Chondrocyte (in vitro differentiated cells): ENCODE data around the gene ZNF254. TPM values are rescaled to one million over a fixed set of nuclear protein-coding genes. Genes with fewer than 3 reads are reported as not detected.

Source experiments
- DNase-seq: peaks from one replicate; pipeline ENCODE4 v3.0.0; 2021; ENCODE audit warnings: mixed read lengths, low spot score
- H3K27ac Mint-ChIP-seq: one replicate; pipeline ENCODE4 v1.8.0; 2021; ENCODE audit warnings: mild to moderate bottlenecking, moderate library complexity, mixed read lengths; ENCODE audit not compliant: unreplicated experiment
- H3K27me3 Mint-ChIP-seq: 2 replicates; pipeline ENCODE4 v1.8.0; 2021; ENCODE audit warnings: low read depth, mixed read lengths
- H3K36me3 Mint-ChIP-seq: 2 replicates; pipeline ENCODE4 v1.8.0; 2021; ENCODE audit warnings: low read depth, mixed read lengths
- H3K4me1 Mint-ChIP-seq: 2 replicates; pipeline ENCODE4 v1.8.0; 2021; ENCODE audit warnings: low read depth, mild to moderate bottlenecking, mixed read lengths
- H3K4me3 Mint-ChIP-seq: one replicate; pipeline ENCODE4 v1.8.0; 2021; ENCODE audit warnings: mild to moderate bottlenecking, moderate library complexity, mixed read lengths; ENCODE audit not compliant: unreplicated experiment
- H3K9me3 Mint-ChIP-seq: 2 replicates; pipeline ENCODE4 v1.8.0; 2021; ENCODE audit warnings: low read depth, mixed read lengths
- total RNA-seq: library from RNA; stranded (reverse); gene quantifications from 3 replicates; pipeline ENCODE4 v1.2.1, GENCODE V29; 2021
- TF ChIP-seq, protein P1 (sequence below): fragments of 200-600 bp; sonication (generic); IDR thresholded peaks from 2 replicates; pipeline ENCODE4 v1.5.0; 2021; ENCODE audit warnings: antibody characterized with exemption, mild to moderate bottlenecking, moderate library complexity

Gene ZNF254
- total RNA-seq, 1 donor from 2014 or later = 13.1 TPM

DNA sequence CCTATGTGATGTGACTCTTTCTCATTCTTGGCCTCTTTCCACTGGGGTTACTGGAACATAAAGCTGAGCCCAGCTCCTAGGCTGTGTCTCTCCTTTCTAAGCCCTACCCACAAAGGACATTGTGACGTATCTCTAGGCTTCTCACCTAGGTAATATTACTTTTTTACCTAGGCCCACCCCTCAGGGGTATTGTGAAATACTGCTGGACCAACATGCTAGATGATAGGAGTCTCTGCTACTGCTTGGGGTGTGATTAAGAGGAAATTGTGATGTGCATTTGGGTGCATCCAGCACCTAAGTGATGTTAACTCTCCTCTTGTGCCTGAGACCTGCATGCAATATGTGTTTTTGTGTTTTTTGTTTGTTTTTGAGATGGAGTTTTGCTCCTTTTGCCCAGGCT, 22.8 kb upstream of the ZNF254 start:
- Mint-ChIP-seq H3K4me1 (no peaks in the 10 kb centered on the region), H3K27ac (no peak overlapping the region), H3K36me3 (peaks cover 19% of the 10 kb centered on the region), H3K9me3 (no peaks in the 10 kb centered on the region), H3K27me3 (no peaks in the 10 kb centered on the region), H3K4me3 (no peak overlapping the region)
- no peak for DNase-seq
- TF ChIP-seq, protein P1, sequence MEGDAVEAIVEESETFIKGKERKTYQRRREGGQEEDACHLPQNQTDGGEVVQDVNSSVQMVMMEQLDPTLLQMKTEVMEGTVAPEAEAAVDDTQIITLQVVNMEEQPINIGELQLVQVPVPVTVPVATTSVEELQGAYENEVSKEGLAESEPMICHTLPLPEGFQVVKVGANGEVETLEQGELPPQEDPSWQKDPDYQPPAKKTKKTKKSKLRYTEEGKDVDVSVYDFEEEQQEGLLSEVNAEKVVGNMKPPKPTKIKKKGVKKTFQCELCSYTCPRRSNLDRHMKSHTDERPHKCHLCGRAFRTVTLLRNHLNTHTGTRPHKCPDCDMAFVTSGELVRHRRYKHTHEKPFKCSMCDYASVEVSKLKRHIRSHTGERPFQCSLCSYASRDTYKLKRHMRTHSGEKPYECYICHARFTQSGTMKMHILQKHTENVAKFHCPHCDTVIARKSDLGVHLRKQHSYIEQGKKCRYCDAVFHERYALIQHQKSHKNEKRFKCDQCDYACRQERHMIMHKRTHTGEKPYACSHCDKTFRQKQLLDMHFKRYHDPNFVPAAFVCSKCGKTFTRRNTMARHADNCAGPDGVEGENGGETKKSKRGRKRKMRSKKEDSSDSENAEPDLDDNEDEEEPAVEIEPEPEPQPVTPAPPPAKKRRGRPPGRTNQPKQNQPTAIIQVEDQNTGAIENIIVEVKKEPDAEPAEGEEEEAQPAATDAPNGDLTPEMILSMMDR = no peak

DNA sequence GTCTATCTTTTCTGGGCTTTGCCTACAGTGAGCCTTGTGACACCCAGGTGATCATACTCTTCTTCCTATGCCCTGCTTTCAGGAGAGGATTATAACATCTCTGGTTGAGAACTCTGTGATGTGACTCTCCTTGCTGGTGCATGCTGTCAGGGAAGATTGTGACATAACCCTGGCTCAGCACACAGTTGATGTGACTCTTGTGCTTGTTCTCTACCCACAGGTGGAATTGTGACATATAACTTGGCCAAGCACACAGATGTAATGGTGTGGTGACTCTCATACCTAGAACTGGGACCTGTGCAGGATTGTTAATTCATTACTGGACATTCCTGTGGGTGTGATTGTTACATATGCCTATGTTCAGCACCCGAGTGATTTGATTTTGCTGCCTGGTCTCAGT, 21.7 kb upstream of the ZNF254 start:
- TF ChIP-seq, protein P1 = no peak
- Mint-ChIP-seq H3K36me3 (peaks cover 13% of the 10 kb centered on the region), H3K4me1 (no peaks in the 10 kb centered on the region), H3K4me3 (no peak overlapping the region), H3K27ac (no peak overlapping the region), H3K9me3 (no peaks in the 10 kb centered on the region), H3K27me3 (no peaks in the 10 kb centered on the region)
- no peak for DNase-seq

DNA sequence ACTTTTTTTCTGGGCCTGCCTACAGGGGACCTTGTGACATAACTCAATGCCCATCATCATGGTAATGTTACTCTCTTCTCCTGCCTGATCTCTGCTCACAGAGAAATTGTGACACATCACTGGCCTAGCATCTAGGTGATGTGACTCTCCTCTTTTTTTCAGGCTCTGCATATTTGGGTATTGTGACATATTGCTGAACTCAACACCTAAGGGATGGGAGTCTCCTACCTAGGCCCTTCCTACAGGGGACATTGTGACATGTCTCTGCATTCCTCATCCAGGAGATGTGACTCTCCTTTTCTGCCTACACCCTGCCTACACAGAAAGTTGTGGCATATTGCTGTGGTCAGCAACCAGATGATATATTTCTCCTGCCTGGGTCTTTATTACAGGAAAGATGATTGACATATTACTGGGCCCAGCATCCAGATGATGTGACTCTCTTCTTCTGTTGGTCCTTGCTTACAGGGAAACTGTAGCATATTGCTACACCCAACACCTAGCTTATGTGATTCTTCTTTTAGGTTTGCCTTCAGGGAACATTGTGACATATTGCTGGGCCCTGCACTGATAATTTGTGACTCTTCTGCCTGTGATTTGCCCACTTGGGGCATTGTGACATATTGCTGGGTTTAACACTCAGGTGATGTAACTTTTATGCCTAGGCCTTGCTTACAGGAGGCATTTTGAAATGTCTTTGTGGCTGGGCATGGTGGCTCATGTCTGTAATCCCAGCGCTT, 21.0 kb upstream of the ZNF254 start:
- H3K27ac Mint-ChIP-seq = no peak overlapping the region
- no peaks in the 10 kb centered on the region for H3K4me1 Mint-ChIP-seq
- H3K4me3 Mint-ChIP-seq = no peak overlapping the region
- TF ChIP-seq, protein P1 = no peak
- no peaks in the 10 kb centered on the region for H3K27me3 Mint-ChIP-seq
- peaks cover 6% of the 10 kb centered on the region for H3K36me3 Mint-ChIP-seq
- DNase-seq = no peak
- H3K9me3 Mint-ChIP-seq = no peaks in the 10 kb centered on the region

DNA sequence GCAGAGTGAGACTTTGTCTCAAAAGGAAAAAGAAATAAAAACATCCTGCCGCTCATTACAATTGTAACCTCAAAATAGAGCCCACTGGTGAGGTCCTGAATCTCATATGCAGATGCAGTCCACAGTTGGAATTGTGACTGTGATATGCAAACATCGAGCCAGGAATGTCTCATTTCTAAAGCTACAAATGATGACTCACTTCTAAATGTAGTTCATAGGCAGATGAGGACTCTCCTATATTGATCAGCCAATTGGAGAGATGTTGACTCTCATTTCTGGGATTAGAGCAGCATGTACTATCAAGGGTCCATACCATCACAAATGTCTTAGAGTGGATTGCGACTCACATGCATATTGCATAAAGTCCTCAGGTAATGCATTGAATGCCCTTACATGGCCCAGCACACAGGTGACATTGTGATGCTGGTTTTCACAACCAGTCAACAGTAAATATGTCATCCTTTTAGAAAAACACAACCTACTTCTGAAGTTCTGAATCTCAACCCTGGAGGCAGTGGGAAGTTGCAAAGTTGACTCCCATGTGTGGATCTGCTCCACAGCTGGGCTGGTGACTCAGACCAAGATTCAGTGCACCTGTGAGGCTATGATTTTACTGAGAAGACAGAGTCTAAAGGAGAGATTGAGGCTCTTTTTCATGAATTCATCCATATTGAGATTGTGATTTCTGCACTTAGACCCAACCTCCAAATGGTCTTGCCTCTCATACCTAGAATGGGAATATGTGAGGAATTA, 16.9 kb upstream of the ZNF254 start:
- no peak overlapping the region for H3K27ac Mint-ChIP-seq
- no peaks in the 10 kb centered on the region for H3K27me3 Mint-ChIP-seq
- DNase-seq = no peak
- H3K9me3 Mint-ChIP-seq = no peaks in the 10 kb centered on the region
- H3K4me1 Mint-ChIP-seq = peaks cover 2% of the 10 kb centered on the region
- no peak overlapping the region for H3K4me3 Mint-ChIP-seq
- H3K36me3 Mint-ChIP-seq = peaks cover 23% of the 10 kb centered on the region
- TF ChIP-seq, protein P1 = no peak

DNA sequence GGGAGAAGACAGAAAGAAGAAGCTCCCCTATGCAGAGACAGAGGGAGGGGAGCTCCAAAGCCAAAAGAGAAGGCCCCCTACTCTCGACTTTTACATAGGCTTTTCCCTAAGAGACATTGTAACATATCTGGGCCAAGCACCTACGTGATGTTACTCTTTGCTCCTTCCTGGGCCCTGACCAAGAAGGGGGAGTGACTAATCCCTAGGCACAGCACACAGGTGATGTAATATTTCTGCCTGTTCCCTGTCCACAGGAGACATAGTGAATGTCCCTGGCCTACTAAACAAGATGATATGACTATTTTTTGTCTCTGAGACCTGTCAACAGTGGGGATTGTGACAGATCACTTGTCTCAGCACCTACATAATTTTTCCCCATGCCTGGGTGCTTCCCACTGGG, 15.9 kb upstream of the ZNF254 start:
- Mint-ChIP-seq H3K36me3 (peaks cover 28% of the 10 kb centered on the region), H3K27ac (no peak overlapping the region), H3K4me3 (no peak overlapping the region), H3K4me1 (peaks cover 2% of the 10 kb centered on the region), H3K9me3 (no peaks in the 10 kb centered on the region), H3K27me3 (no peaks in the 10 kb centered on the region)
- TF ChIP-seq, protein P1 = no peak
- no peak for DNase-seq
